ENCODE results near the gene MEIKIN.

GRCh38 chr5:131782717-131783116 lies 162.7 kb downstream of the MEIKIN start:
- TF ChIP-seq, protein P1, sequence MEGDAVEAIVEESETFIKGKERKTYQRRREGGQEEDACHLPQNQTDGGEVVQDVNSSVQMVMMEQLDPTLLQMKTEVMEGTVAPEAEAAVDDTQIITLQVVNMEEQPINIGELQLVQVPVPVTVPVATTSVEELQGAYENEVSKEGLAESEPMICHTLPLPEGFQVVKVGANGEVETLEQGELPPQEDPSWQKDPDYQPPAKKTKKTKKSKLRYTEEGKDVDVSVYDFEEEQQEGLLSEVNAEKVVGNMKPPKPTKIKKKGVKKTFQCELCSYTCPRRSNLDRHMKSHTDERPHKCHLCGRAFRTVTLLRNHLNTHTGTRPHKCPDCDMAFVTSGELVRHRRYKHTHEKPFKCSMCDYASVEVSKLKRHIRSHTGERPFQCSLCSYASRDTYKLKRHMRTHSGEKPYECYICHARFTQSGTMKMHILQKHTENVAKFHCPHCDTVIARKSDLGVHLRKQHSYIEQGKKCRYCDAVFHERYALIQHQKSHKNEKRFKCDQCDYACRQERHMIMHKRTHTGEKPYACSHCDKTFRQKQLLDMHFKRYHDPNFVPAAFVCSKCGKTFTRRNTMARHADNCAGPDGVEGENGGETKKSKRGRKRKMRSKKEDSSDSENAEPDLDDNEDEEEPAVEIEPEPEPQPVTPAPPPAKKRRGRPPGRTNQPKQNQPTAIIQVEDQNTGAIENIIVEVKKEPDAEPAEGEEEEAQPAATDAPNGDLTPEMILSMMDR (conservative IDR thresholded peaks at IDR 0.05; ENCODE audit: low read depth in 2 of 2): no peak
- no peak for TF ChIP-seq POLR2AphosphoS5 (IDR thresholded peaks at IDR 0.05; ENCODE audit: low read depth)
- no peak for TF ChIP-seq EZH2 (IDR thresholded peaks at IDR 0.05; ENCODE audit: low read depth, unreplicated experiment)
- TF ChIP-seq REST (IDR thresholded peaks at IDR 0.05; ENCODE audit: unreplicated experiment): no peak
- TF ChIP-seq ZNF114 (CRISPR knock-in tag; IDR thresholded peaks at IDR 0.05): no peak
- TF ChIP-seq EZH2phosphoT487 (IDR thresholded peaks at IDR 0.05; ENCODE audit: unreplicated experiment): no peak
